HL-60/S4 (cell line): Measurements from ENCODE around the gene SLC25A51.
"Not testable (repeated sequence)": the region's sequence is repeated elsewhere in the genome, so short reads cannot be mapped to it uniquely, and the experiment has no call there.

Experiments used
- in situ Hi-C: fragments of 300-500 bp; cut with MboI; formaldehyde crosslinking; loops from 2 replicates; pipeline ENCODE4 v1.14.3; 2022; ENCODE audit warnings: low sequenced_read_pairs

SLC25A51 gene

DNA sequence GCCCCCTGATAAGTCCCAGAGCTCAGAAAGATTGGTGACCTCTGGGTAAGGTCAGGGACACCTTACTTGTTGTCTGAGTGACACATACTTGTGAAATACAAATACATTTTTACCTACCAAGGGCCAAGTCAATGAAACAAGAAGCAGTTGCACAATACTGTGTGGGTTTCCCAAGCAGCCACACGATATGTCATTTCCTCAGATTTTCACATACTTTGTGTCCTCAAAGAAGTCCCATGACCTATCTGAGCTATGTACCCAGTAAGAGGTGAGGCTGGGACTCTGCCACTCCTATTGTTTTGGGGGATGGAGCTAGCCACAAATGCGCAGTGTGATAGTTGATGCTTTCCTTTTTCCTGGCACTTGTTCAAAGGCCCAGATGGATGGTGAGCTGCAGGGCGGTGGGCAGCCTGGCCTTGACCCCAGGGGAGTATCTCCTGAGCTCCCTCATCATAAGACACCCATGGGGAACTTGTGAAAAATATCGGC lies 4.8 kb upstream of the SLC25A51 start:
- in situ Hi-C loops: loop anchor here (25.0 kb wide), 1 partner anchor 254 kb away; no protein-coding TSS in a partner anchor

GRCh38 chr9:37908283-37908682 lies 4.4 kb upstream of the SLC25A51 start:
- in situ Hi-C loops: loop anchor here (25.0 kb wide), 1 partner anchor 254 kb away; no protein-coding TSS in a partner anchor

- in situ Hi-C loops: loop anchor here (25.0 kb wide), 1 partner anchor 256 kb away; no protein-coding TSS in a partner anchor
These were observed 2.6 kb upstream of the SLC25A51 start for GRCh38 chr9:37906312-37907239.

- in situ Hi-C loops: loop anchor here (25.0 kb wide), 1 partner anchor 257 kb away; no protein-coding TSS in a partner anchor
These were observed 1.8 kb upstream of the SLC25A51 start for GRCh38 chr9:37905776-37906175.

GRCh38 chr9:37905131-37905505 lies 1.2 kb upstream of the SLC25A51 start:
- in situ Hi-C loops: loop anchor here (25.0 kb wide), 1 partner anchor 257 kb away; no protein-coding TSS in a partner anchor

DNA sequence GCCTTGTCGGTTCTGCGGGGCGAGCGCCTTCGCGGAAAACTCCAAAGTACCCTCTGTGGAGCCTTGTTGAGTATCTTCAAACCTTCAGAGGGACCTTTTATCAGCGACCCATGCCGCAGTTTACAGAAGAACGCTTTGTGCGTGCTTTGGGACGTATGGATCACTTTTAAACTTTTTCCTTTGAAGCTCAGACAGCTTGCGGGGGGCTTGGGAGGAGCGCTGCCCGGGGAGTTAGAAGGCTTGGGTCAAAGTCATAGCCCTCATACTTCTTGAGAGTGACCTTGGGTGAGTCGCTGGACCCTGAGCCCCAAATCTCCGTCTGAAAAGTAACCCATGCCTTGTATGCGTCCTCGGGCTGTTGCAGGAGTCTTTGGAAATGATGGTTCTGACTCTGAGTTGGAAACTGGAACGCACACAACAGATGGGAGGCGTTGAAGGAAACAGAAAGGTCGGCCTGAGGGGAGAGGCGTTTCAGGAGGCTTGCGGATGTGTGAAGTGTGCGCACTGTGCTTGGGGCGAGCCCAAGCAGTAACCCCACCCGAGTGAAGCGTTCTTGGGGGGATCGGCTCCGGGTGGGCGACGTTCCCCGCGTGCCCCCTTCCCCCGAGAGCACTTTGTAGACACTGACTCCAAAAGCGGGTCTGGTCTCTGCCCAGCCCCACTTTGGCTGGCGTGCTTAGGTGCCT lies 661 bp upstream of the SLC25A51 start:
- in situ Hi-C loops: loop anchor here (25.0 kb wide), 1 partner anchor 258 kb away; no protein-coding TSS in a partner anchor

DNA sequence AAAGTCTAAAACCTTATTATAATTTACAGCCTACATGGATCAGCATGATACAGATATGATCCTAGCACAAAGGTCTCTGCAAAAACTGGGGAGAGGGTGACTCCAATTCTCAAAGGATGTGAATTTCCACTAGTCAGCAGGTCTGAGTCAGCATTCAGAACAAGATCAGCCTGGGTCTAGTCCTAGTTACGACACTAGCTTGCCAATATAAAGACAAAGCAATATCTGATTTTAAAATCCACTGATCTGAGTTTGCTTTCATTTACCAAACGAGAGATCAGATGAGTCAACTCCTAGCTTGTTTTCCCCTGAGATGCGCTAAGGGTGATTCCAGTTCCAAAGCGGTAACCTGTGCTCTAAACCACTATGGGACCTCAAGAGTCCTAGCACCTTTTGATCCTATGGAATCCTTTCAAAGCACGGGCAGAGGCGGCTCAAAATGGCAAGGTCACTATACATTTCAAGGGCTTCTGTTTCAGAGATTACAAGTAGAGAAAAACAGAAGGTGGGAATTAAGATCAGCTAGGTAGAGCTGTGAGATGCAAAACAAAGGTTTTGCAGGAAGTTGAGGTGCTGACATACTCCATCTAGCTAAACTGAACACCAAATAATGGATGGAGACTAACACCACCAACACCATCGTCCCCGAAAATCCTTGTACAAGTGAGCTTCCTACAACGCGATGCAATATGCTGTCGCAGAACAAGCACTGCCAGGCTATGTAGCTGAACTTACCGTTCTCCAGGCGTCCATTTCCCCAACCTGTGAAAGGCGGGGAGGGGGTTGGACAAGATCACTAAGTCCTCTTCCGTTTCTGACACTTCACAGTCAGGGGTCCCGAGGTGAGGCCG lies 906 bp downstream of the SLC25A51 start:
- in situ Hi-C loops: loop anchor here (25.0 kb wide), 1 partner anchor 259 kb away; no protein-coding TSS in a partner anchor

DNA sequence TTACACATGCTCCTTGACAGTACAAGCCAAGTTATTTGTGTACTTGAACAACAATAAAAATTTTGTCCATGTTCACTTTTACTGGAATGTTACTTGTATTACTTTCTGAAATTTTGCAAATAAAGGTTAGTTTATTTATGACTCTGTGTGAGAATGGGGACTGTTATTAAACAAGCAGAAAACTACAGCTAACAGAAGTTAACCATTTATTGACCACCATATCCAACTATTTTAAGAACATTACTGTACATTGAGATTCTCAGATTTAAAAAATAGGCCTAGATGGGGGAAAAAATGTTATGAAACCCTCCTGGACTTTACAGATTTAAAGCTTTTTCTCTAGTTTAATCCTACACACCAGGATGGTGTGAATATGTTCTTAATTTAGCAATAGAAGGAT lies 1.8 kb downstream of the SLC25A51 start:
- in situ Hi-C loops: loop anchor here (25.0 kb wide), 1 partner anchor 260 kb away; no protein-coding TSS in a partner anchor

DNA sequence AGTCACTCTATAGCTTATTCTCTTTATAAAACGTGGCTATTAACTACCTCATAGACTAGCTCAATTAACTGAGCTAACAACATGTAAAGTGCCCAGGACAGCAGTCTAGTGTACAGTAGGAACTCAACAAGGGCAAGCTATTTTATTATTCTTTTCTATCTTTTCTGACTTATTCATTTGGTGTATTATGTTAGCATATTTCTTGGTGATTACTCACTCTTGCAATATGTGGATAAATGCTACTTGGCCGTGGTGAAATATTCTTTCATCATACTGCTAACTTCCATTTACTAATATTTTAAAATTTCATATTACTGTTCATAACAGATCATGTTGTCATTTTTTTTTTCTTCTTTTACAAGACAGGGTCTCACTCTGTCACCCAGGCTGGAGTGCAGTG lies 4.9 kb downstream of the SLC25A51 start:
- in situ Hi-C loops: no loop called here

GRCh38 chr9:37897665-37898064 lies 6.3 kb downstream of the SLC25A51 start:
- in situ Hi-C loops: no loop called here

- in situ Hi-C loops: no loop called here
These were observed 11.9 kb downstream of the SLC25A51 start for GRCh38 chr9:37892063-37892462.

GRCh38 chr9:37891042-37891441 lies 12.9 kb downstream of the SLC25A51 start:
- in situ Hi-C loops: not testable (repeated sequence)

DNA sequence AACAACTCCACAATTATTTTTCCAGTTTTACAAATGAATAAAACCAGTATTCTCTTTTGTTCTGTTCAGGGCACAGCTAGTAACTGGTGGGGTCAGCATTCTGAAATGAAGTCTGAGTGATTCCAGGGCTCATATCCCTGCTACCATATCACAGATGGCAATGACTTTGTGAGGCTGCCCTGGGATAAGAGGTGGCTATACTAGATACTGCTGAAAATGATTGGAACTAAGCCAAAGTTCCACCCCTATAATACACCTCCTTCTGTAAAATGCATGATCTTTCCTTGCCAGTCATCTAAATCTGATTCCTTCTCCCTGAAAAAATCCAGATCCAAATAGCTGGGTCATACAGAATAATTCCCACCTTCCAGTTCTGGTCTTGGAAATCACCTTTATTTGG lies 14.4 kb downstream of the SLC25A51 start:
- in situ Hi-C loops: no loop called here

GRCh38 chr9:37887977-37888583 lies 15.8 kb downstream of the SLC25A51 start:
- in situ Hi-C loops: not testable (repeated sequence)

GRCh38 chr9:37880916-37881479 lies 22.9 kb downstream of the SLC25A51 start:
- in situ Hi-C loops: no loop called here

DNA sequence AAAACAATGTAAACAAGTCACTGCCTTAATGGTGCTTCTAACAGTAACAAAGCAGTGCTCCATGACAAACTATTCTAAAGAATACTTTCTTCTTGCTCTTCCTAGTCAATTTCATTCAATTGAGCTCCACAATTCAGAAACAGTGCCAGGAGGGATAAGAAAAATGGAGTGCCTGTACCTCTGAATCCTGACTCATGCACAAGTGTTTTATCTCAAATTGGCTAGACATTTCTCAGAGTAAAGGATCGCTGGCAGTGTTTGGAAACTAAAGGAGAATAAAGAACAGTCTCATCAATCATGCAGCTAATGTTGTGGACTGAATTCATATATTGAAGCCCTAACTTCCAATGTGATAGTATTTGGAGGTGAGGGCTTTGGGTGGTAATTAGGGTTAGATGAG lies 27.6 kb downstream of the SLC25A51 start:
- in situ Hi-C loops: no loop called here

DNA sequence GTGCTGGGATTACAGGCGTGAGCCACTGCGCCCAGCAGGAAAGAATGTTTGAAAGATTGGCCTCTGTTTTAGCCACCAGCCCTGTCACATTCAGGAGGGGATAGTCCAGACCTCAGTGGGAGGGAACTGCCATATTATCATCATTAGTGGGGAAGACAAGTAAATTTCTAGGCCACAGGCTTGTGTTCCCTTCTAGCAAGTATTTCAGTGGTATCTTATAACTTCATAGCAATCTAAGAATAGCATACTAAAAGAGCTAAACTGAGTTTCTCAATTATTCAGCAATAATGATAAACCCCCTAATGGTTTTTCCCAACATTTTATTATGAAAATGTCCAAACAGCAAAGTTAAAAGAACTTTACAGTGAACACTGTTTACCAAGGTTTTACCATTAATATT lies 30.0 kb downstream of the SLC25A51 start:
- in situ Hi-C loops: loop anchor here (25.0 kb wide), 1 partner anchor 387 kb away; the partner anchor contains the start of gene POLR1E

DNA sequence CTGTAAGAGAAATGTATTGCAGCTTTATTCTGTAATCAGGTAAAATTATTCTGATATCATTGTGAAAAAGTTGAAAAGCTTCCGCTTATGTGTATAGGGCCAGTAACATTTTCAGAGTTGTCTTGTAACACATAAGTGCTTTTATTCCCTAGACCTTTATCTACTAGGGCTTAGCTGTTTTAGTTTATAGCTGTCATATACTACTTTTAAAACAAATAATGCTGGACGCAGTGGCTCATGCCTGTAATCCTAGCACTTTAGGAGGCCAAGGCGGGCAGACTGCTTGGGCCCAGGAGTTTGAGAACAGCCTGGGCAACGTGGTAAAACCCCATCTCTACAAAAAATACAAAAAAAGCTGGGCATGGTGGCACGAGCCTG lies 33.1 kb downstream of the SLC25A51 start:
- in situ Hi-C loops: loop anchor here (25.0 kb wide), 1 partner anchor 383 kb away; the partner anchor contains the start of gene POLR1E

DNA sequence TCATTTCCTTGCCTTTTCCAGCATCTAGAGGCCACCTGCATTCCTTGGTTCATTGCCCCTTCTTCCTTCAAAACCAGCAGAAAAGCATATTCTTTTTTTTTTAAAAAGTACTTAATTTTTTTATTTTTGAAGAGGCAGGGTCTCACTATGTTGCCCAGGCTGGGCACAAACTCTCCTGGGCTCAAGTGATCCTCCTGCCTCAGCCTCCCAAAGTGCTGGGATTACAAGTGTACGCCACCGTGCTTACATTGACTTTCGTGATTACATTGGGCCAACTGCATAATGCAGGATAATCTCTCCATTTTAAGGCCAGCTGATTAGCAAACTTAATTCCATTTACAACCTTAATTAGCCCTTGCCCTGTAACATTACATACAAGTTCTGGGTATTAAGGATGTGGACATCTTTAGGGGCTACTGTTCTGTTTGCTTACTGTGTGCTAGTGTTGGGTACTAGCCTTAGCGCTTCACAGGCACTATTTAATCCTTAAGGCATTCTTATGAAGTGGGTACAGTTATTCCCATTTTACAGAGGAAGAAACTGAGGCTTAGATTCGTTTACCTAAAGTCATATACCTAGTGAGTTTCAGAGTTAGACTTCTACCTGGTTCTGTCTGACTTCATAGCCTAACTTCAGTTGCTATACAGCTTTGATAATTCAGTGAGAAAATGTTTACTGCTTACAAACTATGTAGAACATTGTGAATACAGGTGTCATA lies 33.7 kb downstream of the SLC25A51 start:
- in situ Hi-C loops: loop anchor here (25.0 kb wide), 1 partner anchor 383 kb away; the partner anchor contains the start of gene POLR1E
